Activated T-cell treated with anti-CD3 and anti-CD28 coated beads for 4 hours (primary cell): ENCODE measurements around the gene FAM180B.
"Not testable (repeated sequence)": the region's sequence is repeated elsewhere in the genome, so short reads cannot be mapped to it uniquely, and the experiment has no call there.

Source experiments
- DNase-seq: peaks from one replicate; pipeline ENCODE4 v3.0.0-alpha.2; 2020

Gene FAM180B

GRCh38 chr11:47599902-47600301, 13.4 kb downstream of the FAM180B start:
- DNase-seq, result no peak

GRCh38 chr11:47603295-47603694, 16.8 kb downstream of the FAM180B start:
- DNase-seq, result no peak

GRCh38 chr11:47605921-47606320, 19.4 kb downstream of the FAM180B start:
- DNase-seq, result no peak

DNA sequence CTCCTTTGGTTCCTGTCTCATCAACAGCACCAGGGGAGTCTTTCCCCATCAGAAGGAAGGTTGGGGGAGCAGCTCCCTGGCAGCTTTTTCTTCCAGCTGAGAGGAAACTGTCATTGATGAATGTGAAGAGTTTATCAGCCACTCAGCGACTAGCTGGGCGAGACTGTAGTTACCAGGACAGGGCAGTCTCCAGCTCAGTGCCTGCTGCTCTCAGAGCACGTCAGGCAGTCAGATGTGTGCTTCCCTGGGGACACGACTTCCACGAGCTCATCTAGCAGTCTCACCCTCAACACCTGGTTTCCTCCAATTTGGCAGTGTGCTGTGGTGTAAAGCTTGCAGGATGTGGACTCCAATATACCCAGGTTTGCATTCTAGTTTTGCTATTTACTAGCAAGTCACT, 20.3 kb downstream of the FAM180B start:
- DNase-seq, result no peak

DNA sequence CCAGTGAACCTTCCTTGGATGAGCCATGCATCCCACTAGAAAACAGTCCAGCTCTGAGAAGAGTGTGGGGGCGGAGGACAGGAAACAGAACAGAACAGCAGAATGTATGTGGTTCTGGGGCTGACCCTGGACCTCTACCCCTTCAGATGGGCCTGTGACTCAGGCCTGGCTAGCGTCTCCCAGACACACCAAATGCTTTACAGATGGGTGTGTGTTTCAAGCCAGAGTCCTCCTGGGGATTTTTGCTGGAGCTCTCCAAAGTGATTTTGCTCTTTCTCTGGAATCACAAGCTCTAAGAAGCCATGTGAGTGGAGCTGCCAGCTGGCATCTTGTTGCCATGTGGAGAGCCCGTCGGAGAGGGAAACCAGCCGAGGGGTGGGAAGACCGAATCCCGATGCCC, 20.9 kb downstream of the FAM180B start:
- no peak for DNase-seq

DNA sequence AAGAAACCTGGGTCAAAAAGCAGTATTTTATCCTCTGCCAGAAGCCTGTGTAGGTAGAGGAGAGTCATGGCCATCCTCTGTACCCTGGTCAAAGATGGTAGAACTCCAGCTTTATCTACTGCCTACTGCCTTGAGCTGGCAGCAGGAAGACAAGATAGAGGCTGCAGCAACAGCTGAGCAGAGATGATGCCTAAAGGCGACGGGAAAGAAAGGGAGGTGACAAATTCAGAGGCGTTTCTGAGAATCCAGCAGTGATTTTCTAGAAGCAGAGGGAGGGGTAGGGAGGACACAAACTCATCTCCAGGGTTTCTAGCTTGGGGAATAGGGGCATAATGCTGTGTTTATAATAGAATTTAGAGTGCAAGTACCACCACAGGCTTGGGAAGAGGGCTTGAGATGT, 23.2 kb downstream of the FAM180B start:
- DNase-seq, result no peak

DNA sequence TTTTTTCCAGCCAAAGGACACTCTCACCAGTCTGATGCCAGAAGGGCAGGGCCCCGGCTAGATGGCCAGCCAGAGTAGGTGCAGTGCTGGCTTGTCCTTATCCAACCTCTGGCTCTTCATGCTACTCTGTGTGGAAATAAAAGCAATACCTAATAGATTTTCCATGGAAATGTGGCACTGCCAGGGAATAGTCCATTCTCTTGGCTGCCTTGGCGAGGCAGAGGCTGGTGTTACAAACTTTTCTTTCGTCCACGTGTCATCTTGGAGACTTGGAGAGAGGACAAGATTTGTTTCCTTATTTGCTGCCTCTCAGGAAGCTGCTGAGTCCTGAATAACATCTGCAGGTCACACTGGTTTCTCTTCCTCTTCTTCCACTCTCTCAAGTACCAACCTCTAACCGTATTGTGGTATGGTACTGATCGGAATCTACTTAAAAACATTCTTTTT, 24.9 kb downstream of the FAM180B start:
- no peak for DNase-seq

DNA sequence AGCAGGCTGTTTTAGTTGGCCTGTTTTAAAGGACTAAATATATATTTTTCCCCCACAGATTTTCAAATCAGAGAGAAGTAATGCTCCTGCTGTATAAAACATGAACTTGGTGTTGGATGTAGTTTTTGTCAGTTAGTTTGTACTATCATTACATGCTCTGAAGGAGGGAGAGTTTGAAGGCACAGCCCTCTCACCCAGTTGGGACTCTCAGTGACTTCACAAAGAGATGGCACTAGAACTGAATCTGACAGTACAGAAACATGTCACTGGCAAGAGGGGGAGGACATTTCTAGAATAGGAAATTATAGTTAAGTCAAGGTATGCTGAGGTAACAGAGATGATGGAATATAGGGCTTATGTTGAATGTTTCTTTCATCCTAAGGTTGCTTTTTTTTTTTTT, 28.8 kb downstream of the FAM180B start:
- no peak for DNase-seq

- DNase-seq, result no peak
These were observed 30.4 kb downstream of the FAM180B start for GRCh38 chr11:47616726-47617416.

- no peak for DNase-seq
These were observed 30.9 kb downstream of the FAM180B start for GRCh38 chr11:47617417-47617809.

DNA sequence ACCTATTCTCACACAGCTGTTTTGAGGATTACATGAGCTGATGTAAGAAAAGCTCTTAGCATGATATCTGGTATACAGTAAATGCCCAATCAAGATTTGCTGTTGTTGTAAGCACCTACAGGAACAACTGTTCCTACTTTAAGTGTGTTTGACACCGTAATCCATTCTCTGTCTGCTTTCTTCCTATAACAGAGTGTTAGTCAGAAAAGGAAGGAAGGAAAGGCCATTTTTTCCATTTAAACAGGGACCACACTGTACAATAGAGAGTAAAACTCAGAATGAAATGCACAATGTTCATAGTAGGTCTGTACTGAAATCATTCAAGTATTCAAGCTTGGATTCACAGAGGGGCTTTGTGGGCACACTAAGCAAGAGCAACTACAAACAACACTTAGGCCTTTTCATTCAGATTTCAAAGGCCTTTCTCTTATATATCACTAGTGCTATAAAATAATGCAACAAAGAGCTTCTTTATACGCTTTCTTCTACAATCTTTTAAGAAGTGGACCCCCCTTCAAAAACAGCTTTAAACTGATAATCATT, 34.4 kb downstream of the FAM180B start:
- no peak for DNase-seq

DNA sequence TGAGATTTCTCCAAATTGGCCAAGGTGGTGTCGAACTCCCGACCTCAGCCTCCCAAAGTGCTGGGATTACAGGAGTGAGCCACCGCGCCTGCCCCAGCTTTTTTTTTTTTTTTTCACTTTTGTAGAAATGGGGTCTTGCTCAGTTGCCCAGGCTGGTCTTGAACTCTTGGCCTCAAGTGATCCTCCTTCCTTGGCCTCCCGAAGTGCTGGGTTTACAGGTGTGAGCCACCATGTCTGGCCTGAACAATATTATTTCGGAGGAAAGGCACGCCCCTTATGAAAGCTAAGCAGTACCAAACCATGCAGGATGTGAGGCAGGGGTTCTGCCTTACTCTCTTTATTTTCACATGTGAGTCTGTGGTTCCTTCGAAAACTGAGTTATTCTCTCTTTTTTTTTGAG, 39.8 kb downstream of the FAM180B start:
- DNase-seq, result no peak

DNA sequence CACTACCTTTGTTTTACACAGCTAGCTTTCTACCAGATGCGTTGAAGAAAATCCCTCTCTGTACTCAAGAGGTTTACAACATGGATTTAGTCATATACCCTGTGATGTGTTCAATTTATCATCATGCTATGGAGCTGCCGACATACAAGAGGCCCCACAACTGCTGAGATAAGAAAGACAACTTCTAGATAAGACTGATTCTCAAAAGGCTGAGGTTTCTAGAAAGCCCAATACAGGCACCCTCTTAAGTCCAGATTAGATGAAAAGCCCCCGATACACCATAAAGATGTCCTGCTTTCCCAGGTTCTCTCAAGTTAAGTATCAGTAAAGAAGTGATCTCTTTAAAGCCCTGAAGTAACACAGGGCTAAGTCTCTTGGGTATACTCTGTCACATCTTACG, 41.5 kb downstream of the FAM180B start:
- no peak for DNase-seq

- no peak for DNase-seq
These were observed 45.0 kb downstream of the FAM180B start for GRCh38 chr11:47631473-47631872.

DNA sequence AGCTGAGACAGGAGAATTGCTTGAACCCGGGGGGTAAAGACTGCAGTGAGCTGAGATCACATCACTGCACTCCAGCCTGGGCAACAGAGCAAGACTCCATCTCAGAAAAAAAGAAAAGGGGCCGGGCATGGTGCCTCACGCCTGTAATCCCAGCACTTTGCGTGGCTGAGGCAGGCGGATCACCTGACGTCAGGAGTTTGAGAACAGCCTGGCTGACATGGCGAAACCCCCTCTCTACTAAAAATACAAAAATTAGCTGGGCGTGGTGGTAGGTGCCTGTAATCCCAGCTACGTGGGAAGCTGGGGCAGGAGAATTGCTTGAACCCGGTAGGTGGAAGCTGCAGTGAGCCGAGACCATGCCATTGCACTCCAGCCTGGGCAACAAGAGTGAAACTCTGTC, 49.9 kb downstream of the FAM180B start:
- not testable (repeated sequence) for DNase-seq
